Erythroblast (primary cell): ENCODE results near the gene KDM4C.

Experiments used
- GATA1 ChIP-seq: IDR thresholded peaks from 2 replicates; pipeline ENCODE4 v1.6.1; 2011; ENCODE audit warnings: low read depth, mild to moderate bottlenecking, control low read depth, low read length, moderate library complexity
- POLR2A ChIP-seq: IDR thresholded peaks from 2 replicates; pipeline ENCODE4 v1.6.1; 2011; ENCODE audit warnings: mild to moderate bottlenecking, low read length

GRCh38 chr9:6973089-6973488 is 215.3 kb downstream of the KDM4C start:
- TF ChIP-seq POLR2A (no peak), GATA1 (no peak)
